ENCODE results near the gene CCDC8. TPM values are rescaled to one million over a fixed set of nuclear protein-coding genes. Genes with fewer than 3 reads are reported as not detected.
"Not testable (repeated sequence)": the region's sequence is repeated elsewhere in the genome, so short reads cannot be mapped to it uniquely, and the experiment has no call there.

CCDC8 gene
- total and polyA plus RNA-seq, 10 donors: 0.46 to 4.4 (median 2.5) TPM

DNA sequence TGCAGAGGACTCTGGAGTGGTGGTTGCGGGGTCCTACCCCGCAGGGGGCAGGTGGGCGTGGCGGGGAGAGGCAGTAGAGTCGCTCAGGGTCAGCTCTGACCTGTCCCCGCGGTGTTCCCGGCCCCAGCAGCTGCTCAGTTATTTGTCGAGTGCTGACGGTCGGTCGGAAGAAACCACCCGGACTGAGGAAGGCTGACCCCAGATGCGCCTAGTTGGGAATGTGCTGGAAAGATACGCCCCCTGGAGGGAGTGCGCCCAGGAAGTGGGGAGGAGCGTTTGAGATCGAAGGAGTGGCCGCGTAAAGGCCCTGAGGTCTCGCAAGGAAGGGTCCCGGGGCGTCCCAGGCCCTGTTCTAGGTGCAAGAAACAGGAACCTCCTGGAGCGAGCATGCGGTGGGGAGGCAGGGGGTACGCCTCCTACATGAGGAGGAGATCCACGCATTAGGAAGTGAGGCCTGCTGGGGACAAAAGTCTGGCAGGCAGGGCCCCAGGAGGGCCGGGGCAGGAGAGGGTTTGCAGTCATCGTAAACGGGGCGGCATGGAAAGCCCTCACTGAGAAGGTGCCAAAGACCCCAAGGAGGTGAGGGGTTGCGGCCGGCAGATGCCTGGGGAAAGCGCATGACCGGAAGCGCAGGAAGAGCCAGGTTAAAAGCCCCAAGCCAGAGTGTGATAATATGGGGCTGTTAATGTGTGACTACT, 9.2 kb downstream of the CCDC8 start:
- peak overlapping the region in 3 of 8 donors; percentile 32 to 44 (median 42) for H3K27ac ChIP-seq
- peaks cover 0 to 98% (median 46%) of the 10 kb centered on the region in 7 donors for H3K27me3 ChIP-seq (replicated peaks in 1 of 7)
- 2 to 12% (median 3%) methylated on average over 23 to 36 of the region's 36 CpGs for WGBS, 5 donors
- no peaks in the 10 kb centered on the region for H3K9me3 ChIP-seq
- no peaks in the 10 kb centered on the region for H3K36me3 ChIP-seq
- TF ChIP-seq POLR2AphosphoS5 (IDR thresholded peaks at IDR 0.05): peak in 1 of 3 donors; percentile 44
- no peak for TF ChIP-seq POLR2A (IDR thresholded peaks at IDR 0.05)
- TF ChIP-seq, protein P1, sequence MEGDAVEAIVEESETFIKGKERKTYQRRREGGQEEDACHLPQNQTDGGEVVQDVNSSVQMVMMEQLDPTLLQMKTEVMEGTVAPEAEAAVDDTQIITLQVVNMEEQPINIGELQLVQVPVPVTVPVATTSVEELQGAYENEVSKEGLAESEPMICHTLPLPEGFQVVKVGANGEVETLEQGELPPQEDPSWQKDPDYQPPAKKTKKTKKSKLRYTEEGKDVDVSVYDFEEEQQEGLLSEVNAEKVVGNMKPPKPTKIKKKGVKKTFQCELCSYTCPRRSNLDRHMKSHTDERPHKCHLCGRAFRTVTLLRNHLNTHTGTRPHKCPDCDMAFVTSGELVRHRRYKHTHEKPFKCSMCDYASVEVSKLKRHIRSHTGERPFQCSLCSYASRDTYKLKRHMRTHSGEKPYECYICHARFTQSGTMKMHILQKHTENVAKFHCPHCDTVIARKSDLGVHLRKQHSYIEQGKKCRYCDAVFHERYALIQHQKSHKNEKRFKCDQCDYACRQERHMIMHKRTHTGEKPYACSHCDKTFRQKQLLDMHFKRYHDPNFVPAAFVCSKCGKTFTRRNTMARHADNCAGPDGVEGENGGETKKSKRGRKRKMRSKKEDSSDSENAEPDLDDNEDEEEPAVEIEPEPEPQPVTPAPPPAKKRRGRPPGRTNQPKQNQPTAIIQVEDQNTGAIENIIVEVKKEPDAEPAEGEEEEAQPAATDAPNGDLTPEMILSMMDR (IDR thresholded peaks at IDR 0.05 in 8 of 11, conservative IDR thresholded peaks at IDR 0.05 in 3 of 11): peak in 3 of 11 experiments; percentile 11 to 30 (median 21)
- peak overlapping the region; percentile 12 to 50 (median 24) for H3K4me3 ChIP-seq
- DNase-seq: peak; percentile 61
- intact Hi-C loops (cut with DNase I; ENCODE audit: low total_unique reads): no loop called here
- peaks cover 6 to 37% (median 20%) of the 10 kb centered on the region in 6 donors for H3K4me1 ChIP-seq

DNA sequence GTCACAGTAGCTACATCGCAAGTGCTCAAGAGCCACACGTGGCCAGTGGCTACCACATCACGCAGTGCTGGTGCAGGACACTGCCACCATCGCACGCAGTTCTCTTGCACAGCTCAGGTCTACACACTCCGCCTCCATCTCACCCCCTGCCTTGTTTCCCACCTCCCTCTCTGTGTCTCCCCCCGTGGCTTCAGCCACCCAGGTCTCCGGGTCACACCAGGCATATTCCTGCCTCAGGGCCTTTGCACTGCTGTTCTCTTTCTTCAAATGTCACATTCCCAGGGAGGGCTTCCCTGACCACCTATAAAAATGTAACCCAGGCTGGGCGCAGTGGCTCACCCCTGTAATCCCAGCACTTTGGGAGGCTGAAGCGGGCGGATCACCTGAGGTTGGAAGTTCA, 10.6 kb downstream of the CCDC8 start:
- TF ChIP-seq, protein P1 (IDR thresholded peaks at IDR 0.05 in 8 of 11, conservative IDR thresholded peaks at IDR 0.05 in 3 of 11): no peak
- TF ChIP-seq POLR2A (IDR thresholded peaks at IDR 0.05) (no peak), POLR2AphosphoS5 (IDR thresholded peaks at IDR 0.05) (no peak)
- H3K27ac ChIP-seq: no peak overlapping the region
- H3K9me3 ChIP-seq: no peaks in the 10 kb centered on the region
- WGBS, 5 donors: 87 to 91% (median 90%) methylated on average over 11 of the region's 11 CpGs
- no peaks in the 10 kb centered on the region for H3K36me3 ChIP-seq
- H3K27me3 ChIP-seq (replicated peaks in 1 of 7): peaks cover 0 to 98% (median 40%) of the 10 kb centered on the region in 7 donors
- intact Hi-C loops (cut with DNase I; ENCODE audit: low total_unique reads): no loop called here
- no peak overlapping the region for H3K4me3 ChIP-seq
- peak; percentile 46 for DNase-seq
- peaks cover 6 to 30% (median 20%) of the 10 kb centered on the region in 6 donors for H3K4me1 ChIP-seq

DNA sequence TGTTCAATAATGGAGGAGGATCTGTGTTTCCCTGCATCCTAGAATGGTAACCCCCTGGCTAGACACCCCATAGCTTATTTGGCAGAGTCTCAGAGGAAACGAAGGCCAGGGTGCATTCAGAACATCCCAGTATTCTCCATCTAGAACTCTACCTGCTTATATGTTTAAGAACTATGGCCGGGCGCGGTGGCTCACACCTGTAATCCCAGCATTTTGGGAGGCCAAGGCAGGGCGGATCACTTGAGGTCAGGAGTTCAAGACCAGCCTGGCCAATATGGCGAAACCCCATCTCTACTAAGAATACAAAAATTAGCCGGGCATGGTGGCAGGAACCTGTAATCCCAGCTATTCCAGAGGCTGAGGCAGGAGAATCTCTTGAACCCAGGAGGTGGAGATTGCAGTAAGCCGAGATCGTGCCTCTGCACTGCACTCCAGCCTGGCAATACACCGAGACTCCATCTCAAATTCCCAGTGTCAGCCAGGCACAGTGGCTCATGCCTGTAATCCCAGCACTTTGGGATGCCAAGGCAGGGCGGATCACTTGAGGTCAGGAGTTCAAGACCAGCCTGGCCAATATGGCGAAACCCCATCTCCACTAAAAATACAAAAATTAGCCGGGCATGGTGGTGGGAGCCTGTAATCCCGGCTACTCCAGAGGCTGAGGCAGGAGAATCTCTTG, 15.4 kb downstream of the CCDC8 start:
- not testable (repeated sequence) for H3K36me3 ChIP-seq, H3K27ac ChIP-seq, H3K9me3 ChIP-seq, H3K4me3 ChIP-seq
- intact Hi-C loops (cut with DNase I; ENCODE audit: low total_unique reads): loop anchor here (10.0 kb wide), 1 partner anchor 117 kb away; no protein-coding TSS in a partner anchor
- peak; percentile 24 for DNase-seq
- peaks cover 0 to 23% (median 3%) of the 10 kb centered on the region in 6 donors for H3K4me1 ChIP-seq
- peaks cover 0 to 50% (median 8%) of the 10 kb centered on the region in 7 donors for H3K27me3 ChIP-seq (replicated peaks in 1 of 7)
- 86 to 93% (median 92%) methylated on average over 14 of the region's 14 CpGs for WGBS, 5 donors

DNA sequence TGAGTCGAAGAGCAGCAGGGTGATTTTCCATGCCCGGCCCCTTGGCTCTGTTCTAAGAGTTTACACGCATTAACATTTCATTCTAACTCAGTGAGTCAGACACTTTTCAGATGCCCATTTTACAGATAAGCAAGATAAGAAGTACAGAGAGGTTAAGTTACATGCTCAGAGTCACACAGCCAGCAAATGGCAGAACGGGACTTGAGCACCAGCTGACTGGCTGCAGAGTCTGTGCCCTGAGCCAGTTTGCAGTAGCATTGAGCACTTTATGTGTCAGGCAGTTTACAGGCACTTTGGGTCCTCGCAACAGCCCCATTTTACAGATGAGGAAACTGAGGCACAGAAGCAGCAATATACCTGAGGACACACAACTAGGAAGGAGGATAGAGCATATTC, 19.0 kb downstream of the CCDC8 start:
- peaks cover 0 to 28% (median 2%) of the 10 kb centered on the region in 6 donors for H3K4me1 ChIP-seq
- peak; percentile 19 for DNase-seq
- no peak for TF ChIP-seq POLR2A (IDR thresholded peaks at IDR 0.05)
- TF ChIP-seq, protein P1 (IDR thresholded peaks at IDR 0.05 in 8 of 11, conservative IDR thresholded peaks at IDR 0.05 in 3 of 11): peak in 1 of 11 experiments; percentile 3
- H3K27ac ChIP-seq: no peak overlapping the region
- intact Hi-C loops (cut with DNase I; ENCODE audit: low total_unique reads): loop anchor here (10.0 kb wide), 1 partner anchor 120 kb away; no protein-coding TSS in a partner anchor
- WGBS, 5 donors: 86 to 95% (median 91%) methylated on average over 5 of the region's 5 CpGs
- peaks cover 0 to 15% (median 0%) of the 10 kb centered on the region in 7 donors for H3K27me3 ChIP-seq (replicated peaks in 1 of 7)
- no peak overlapping the region for H3K4me3 ChIP-seq
- H3K9me3 ChIP-seq: no peaks in the 10 kb centered on the region
- H3K36me3 ChIP-seq: peaks cover 0 to 45% (median 23%) of the 10 kb centered on the region in 6 donors
